HepG2 (cell line): ENCODE results near the gene TTC23. TPM values are rescaled to one million over a fixed set of nuclear protein-coding genes. Genes with fewer than 3 reads are reported as not detected.
A peak's percentile ranks its signal among the peaks of the same experiment; 100 is the strongest.

Experiments used
- AFF4 ChIP-seq: sonication (generic); formaldehyde crosslinking; IDR thresholded peaks from 2 replicates; pipeline ENCODE4 v1.4.0; 2020; ENCODE audit warnings: missing genetic modification reagents
- FIP1L1 ChIP-seq: fragments of 200-400 bp; formaldehyde crosslinking; IDR thresholded peaks from 2 replicates; pipeline ENCODE4 v1.6.1; 2018; ENCODE audit warnings: low read depth, mild to moderate bottlenecking, low read length, moderate library complexity, borderline replicate concordance; ENCODE audit not compliant: insufficient read depth
- FOXA3 ChIP-seq: IDR thresholded peaks from 2 replicates; pipeline ENCODE4 v1.6.1; 2016; ENCODE audit warnings: missing genetic modification reagents, missing compliant biosample characterization
- FOXM1 ChIP-seq: sonication (generic); formaldehyde crosslinking; IDR thresholded peaks from 2 replicates; pipeline ENCODE4 v1.5.0; 2020; ENCODE audit warnings: missing genetic modification reagents
- GATAD2A ChIP-seq: IDR thresholded peaks from 2 replicates; pipeline ENCODE4 v1.6.1; 2016
- HDAC6 ChIP-seq: fragments of 200-600 bp; sonication (generic); IDR thresholded peaks from 2 replicates; pipeline ENCODE4 v1.7.0; 2017; ENCODE audit warnings: mild to moderate bottlenecking, antibody characterized with exemption, low read length, low read depth
- KAT2B ChIP-seq: fragments of 150-350 bp; IDR thresholded peaks from 2 replicates; pipeline ENCODE4 v1.6.1; 2014; ENCODE audit warnings: low read depth, low read length, borderline replicate concordance
- MED8 ChIP-seq: sonication (generic); formaldehyde crosslinking; IDR thresholded peaks from 2 replicates; pipeline ENCODE4 v1.8.1; 2023; ENCODE audit warnings: mild to moderate bottlenecking, missing genetic modification reagents; ENCODE audit not compliant: insufficient replicate concordance
- NONO ChIP-seq, 2 experiments: fragments of 450-650 bp in 1 of 2; sonication (generic) in 1 of 2; formaldehyde crosslinking in 1 of 2; IDR thresholded peaks in 1 of 2; conservative IDR thresholded peaks in 1 of 2; 2 replicates each; pipeline versions ENCODE4 v1.6.1 to v1.8.0; 2017 to 2022; ENCODE audit warnings: mild to moderate bottlenecking in 1 of 2, missing genetic modification reagents in 1 of 2, moderate library complexity in 1 of 2
- NR0B2 ChIP-seq: sonication (generic); formaldehyde crosslinking; IDR thresholded peaks from 2 replicates; pipeline ENCODE4 v1.4.0; 2020; ENCODE audit warnings: mild to moderate bottlenecking, missing genetic modification reagents
- NR2F1 ChIP-seq, 2 experiments: fragments of 450-650 bp in 1 of 2; formaldehyde crosslinking in 1 of 2; IDR thresholded peaks; 2 replicates each; pipeline versions ENCODE4 v1.5.0 to v1.6.1; 2016 to 2020; ENCODE audit warnings: mild to moderate bottlenecking in 1 of 2, missing compliant biosample characterization in 1 of 2, missing genetic modification reagents in 1 of 2, moderate library complexity in 1 of 2
- SATB2 ChIP-seq: sonication (generic); formaldehyde crosslinking; IDR thresholded peaks from 2 replicates; pipeline ENCODE4 v1.5.0; 2020; ENCODE audit warnings: missing genetic modification reagents
- TRIM24 ChIP-seq: sonication (generic); formaldehyde crosslinking; IDR thresholded peaks from 2 replicates; pipeline ENCODE4 v1.8.0; 2022; ENCODE audit warnings: mild to moderate bottlenecking, missing genetic modification reagents
- ZNF207 ChIP-seq: fragments of 450-650 bp; IDR thresholded peaks from 2 replicates; pipeline ENCODE4 v1.6.1; 2016; ENCODE audit warnings: antibody characterized with exemption, borderline replicate concordance
- ZNF275 ChIP-seq: sonication (generic); formaldehyde crosslinking; IDR thresholded peaks from 2 replicates; pipeline ENCODE4 v1.8.0; 2022; ENCODE audit warnings: missing genetic modification reagents, mild to moderate bottlenecking, inconsistent platforms, borderline replicate concordance
- ZNF326 ChIP-seq: sonication (generic); formaldehyde crosslinking; IDR thresholded peaks from 2 replicates; pipeline ENCODE4 v1.4.0; 2020; ENCODE audit warnings: missing genetic modification reagents, borderline replicate concordance
- ZNF430 ChIP-seq: sonication (generic); formaldehyde crosslinking; IDR thresholded peaks from 2 replicates; pipeline ENCODE4 v1.9.0; 2021; ENCODE audit warnings: mild to moderate bottlenecking, missing genetic modification reagents
- ZNF44 ChIP-seq: sonication (generic); formaldehyde crosslinking; IDR thresholded peaks from 2 replicates; pipeline ENCODE4 v1.5.1; 2020; ENCODE audit warnings: mild to moderate bottlenecking, missing genetic modification reagents
- ZNF737 ChIP-seq: sonication (generic); formaldehyde crosslinking; IDR thresholded peaks from 2 replicates; pipeline ENCODE4 v1.5.0; 2020; ENCODE audit warnings: missing genetic modification reagents, mild to moderate bottlenecking, borderline replicate concordance
- ZSCAN20 ChIP-seq: sonication (generic); formaldehyde crosslinking; IDR thresholded peaks from 2 replicates; pipeline ENCODE4 v1.4.0; 2020; ENCODE audit warnings: missing genetic modification reagents, mild to moderate bottlenecking, borderline replicate concordance
- polyA plus RNA-seq, 8 experiments: library from polyadenylated mRNA; depleted of rRNA in 3 of 8; stranded (reverse) in 7 of 8; unstranded in 1 of 8; fragments of >200 nt; fragmentation: Illumina TruSeq in 4 of 8; extraction: Trizol in 4 of 8; gene quantifications; 2 replicates each; pipeline versions ENCODE4 v1.2.1 to v1.2.3, GENCODE V29; 2011 to 2016; ENCODE audit warnings: low read depth in 4 of 8, missing spikeins in 1 of 8, mixed read lengths in 1 of 8; ENCODE audit not compliant: insufficient read depth in 1 of 8
- total RNA-seq, 5 experiments: library from RNA; depleted of rRNA; stranded (reverse); fragments of >200 nt; fragmentation: Illumina TruSeq; extraction: Trizol; gene quantifications; 2 replicates each; pipeline ENCODE4 v1.2.3, GENCODE V29; 2016; ENCODE audit warnings: low read depth in 1 of 5
- TF ChIP-seq, protein P1 (sequence below): sonication (generic); formaldehyde crosslinking; IDR thresholded peaks from 2 replicates; pipeline ENCODE4 v1.4.0; 2020; ENCODE audit warnings: missing genetic modification reagents

The TTC23 gene
- total and polyA plus RNA-seq, 2 of the 13 experiments (the other 11 are each of a cell fraction or from before 2014, with no cell fraction given): 1.6 to 11.7 TPM

DNA sequence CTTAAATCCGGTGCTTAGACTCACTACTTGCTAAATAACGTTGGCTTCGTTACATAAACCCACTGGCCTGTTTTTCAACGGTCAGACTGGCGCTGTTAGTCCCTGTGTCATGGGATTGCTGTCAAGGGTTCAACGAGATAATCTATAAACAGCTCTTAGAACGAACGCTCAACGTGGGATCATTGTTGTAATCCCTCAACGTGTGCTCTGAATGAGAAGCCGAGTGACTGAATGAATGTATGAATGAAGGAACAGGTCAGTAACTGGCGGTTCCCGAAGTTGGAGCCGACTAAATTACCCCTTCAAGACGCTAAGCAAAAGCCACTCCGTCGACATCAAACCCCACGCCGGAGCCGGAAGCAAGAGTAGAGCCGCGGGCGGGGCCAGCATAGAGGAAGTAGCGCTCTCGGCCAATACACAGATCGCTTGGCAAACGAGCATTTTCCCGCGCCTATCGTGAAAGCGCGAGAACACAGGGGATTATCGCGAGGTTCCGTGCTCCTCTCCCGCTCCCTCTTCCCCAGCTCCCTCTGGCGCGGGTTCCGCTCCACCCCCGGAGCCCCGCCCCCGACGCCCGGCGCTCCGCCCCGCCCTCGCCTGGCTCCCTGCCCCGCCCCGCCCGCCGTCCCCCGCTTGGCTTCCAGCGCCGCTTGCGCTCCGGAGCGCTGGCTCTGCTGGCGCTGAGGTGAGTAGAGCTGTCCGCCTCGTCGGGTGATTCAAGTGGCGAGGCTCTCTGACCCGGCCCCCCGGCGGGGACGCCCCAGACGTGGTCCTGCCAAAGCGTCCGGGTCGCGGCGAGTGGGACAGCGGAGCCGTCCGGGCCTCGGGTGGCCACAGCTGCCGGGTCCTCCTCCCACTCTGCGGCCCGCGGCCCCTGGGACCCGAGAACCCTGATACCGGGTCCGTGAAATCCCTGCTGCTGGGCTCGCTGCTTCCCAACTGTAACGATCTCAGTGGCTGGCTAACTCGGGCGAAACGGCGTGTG lies 1.8 kb upstream of the TTC23 start, which contains the start of gene LRRC28 (continued):
- TF ChIP-seq ZNF44 (no peak), GATAD2A (CRISPR knock-in tag) (no peak; the same call in 1 of the 2 replicates), ZNF737 (CRISPR knock-in tag) (no peak), FOXM1 (CRISPR knock-in tag) (no peak), ZNF207 (no peak), ZNF275 (CRISPR knock-in tag) (no peak), FIP1L1 (no peak), ZSCAN20 (no peak), SATB2 (0 out of 2 replicates have a peak, but pooled peaks have one; percentile 7), NR2F1 (CRISPR knock-in tag; IDR thresholded peaks at IDR 0.05) (no peak), ZNF430 (CRISPR knock-in tag) (peak; percentile 48; the same call in 1 of the 2 replicates), AFF4 (CRISPR knock-in tag) (no peak), NONO (IDR thresholded peaks at IDR 0.05) (no peak), NONO (CRISPR knock-in tag; conservative IDR thresholded peaks at IDR 0.05) (no peak; the same call in 1 of the 2 replicates), MED8 (CRISPR knock-in tag) (no peak), TRIM24 (CRISPR knock-in tag) (no peak), NR0B2 (CRISPR knock-in tag) (no peak), HDAC6 (no peak), ZNF326 (no peak), FOXA3 (CRISPR knock-in tag) (peak; percentile 19; the same call in 1 of the 2 replicates), KAT2B (no peak)
- TF ChIP-seq, protein P1, sequence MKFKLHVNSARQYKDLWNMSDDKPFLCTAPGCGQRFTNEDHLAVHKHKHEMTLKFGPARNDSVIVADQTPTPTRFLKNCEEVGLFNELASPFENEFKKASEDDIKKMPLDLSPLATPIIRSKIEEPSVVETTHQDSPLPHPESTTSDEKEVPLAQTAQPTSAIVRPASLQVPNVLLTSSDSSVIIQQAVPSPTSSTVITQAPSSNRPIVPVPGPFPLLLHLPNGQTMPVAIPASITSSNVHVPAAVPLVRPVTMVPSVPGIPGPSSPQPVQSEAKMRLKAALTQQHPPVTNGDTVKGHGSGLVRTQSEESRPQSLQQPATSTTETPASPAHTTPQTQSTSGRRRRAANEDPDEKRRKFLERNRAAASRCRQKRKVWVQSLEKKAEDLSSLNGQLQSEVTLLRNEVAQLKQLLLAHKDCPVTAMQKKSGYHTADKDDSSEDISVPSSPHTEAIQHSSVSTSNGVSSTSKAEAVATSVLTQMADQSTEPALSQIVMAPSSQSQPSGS (CRISPR knock-in tag): no peak
